ENCODE data around the gene CLEC16A. TPM values are rescaled to one million over a fixed set of nuclear protein-coding genes. Genes with fewer than 3 reads are reported as not detected.
A peak's percentile ranks its signal among the peaks of the same experiment; 100 is the strongest.

CLEC16A gene
- total and polyA plus RNA-seq, 3 experiments from 2014 or later = 18.6 to 38.2 (median 38.1) TPM

DNA sequence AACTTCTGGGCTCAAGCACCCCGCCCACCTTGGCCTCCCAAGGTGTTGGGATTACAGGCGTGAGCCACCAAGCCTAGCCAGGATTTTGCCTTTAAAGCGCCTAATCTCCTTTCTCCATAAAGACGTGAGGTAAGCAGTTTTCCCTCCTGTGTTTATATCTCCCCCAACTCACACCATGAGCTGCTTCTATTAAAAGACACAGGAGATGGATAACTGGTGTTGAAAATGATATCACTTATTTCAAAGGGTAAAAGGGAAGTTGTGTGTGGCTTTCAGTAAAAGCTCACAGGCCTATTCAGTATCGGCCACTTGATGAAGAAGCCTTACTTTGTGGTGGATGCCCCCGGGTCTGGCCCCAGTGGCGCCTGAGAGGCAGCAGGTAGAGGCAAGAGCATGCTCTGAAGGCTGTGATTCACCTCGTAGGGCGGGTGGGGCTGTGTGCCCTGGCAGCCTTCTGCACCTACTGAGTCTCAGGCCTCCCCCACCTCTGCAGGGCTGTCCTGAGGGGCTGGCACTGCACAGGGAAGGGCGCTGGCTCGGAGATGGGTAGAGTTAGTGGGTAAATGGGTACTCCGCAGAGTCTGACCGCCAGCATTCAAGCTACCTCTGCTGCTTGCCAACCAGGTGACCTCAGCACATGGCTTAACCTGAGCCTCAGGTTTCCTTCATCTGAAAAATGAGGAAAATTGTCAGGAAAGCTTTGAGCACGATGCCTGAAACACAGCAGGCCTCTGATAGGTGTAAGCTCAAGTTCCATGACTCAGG lies 146.8 kb downstream of the CLEC16A start:
- H3K4me1 ChIP-seq (ENCODE audit: insufficient read depth, low read length) = peaks cover 50% of the 10 kb centered on the region
- no peaks in the 10 kb centered on the region for H3K9me3 ChIP-seq (ENCODE audit: low read length)
- H3K4me1 Mint-ChIP-seq = peaks cover 38 to 53% (median 51%) of the 10 kb centered on the region in 3 donors
- ChIA-PET CTCF (interaction anchor here (0.7 kb wide), 1 partner anchor 164 kb away, joined by 3 read pairs; no protein-coding TSS in a partner anchor), POLR2A (no interaction called here)
- no peak overlapping the region for H3K27ac ChIP-seq (ENCODE audit: low read depth, low read length)
- H3K27me3 Mint-ChIP-seq = peaks cover 0 to 1% of the 10 kb centered on the region in 2 donors
- H3K36me3 ChIP-seq (ENCODE audit: insufficient read depth, low read length) = no peaks in the 10 kb centered on the region
- H3K27ac Mint-ChIP-seq = peak overlapping the region in 1 of 8 donors; percentile 32
- H3K36me3 Mint-ChIP-seq = peaks cover 0 to 23% (median 5%) of the 10 kb centered on the region in 3 donors
- H3K4me3 ChIP-seq (ENCODE audit: low read length) = no peak overlapping the region
- no peaks in the 10 kb centered on the region for H3K9me3 Mint-ChIP-seq
- H3K4me3 Mint-ChIP-seq = no peak overlapping the region
- no peaks in the 10 kb centered on the region for H3K27me3 ChIP-seq (ENCODE audit: insufficient read depth, low read length, poor library complexity, severe bottlenecking)
- no peak for DNase-seq

DNA sequence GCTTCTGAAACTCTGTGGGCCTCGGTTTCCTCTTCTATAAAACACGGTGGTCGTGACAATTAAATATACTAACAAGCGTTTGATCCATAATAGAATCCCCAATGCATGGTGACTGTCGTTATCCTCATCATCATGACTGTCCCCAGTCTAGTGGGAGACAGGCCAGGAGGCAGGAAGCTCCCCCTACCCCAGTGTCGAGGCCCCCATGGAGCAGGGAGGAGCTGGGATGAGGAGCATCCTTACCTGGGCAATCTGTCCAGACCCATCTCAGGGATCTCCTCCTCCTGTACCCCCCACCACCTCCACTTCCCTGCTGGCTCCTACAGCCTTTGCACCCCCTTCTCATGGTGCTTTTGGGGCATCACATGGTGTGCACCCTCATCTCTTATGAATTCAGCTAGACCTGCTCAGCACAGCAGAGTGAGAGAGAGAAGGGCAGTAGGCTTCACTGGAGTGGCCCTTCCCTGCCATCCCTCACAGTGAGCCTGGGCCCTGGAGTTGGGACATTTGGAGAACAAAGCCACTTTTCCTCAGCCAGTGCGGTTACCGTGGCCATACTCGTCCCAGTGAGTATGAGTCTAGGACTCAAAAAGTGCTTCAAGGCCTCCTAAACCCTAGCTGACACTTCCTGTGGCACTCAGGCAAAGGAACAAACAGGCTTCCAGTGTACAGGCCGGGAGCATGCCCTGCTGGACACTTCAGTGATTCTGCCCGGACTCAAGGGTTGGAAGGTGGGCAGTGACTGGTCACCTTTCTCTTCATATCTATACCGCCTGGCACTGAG lies 148.6 kb downstream of the CLEC16A start:
- Mint-ChIP-seq H3K27ac (peak overlapping the region in 6 of 8 donors; percentile 1 to 78 (median 52)), H3K4me3 (no peak overlapping the region), H3K9me3 (no peaks in the 10 kb centered on the region), H3K27me3 (peaks cover 0 to 1% of the 10 kb centered on the region in 2 donors), H3K36me3 (peaks cover 0 to 35% (median 11%) of the 10 kb centered on the region in 3 donors), H3K4me1 (peaks cover 29 to 40% (median 39%) of the 10 kb centered on the region in 3 donors)
- Histone ChIP-seq H3K27me3 (ENCODE audit: insufficient read depth, low read length, poor library complexity, severe bottlenecking) (no peaks in the 10 kb centered on the region), H3K4me3 (ENCODE audit: low read length) (no peak overlapping the region), H3K9me3 (ENCODE audit: low read length) (no peaks in the 10 kb centered on the region), H3K27ac (ENCODE audit: low read depth, low read length) (no peak overlapping the region), H3K36me3 (ENCODE audit: insufficient read depth, low read length) (no peaks in the 10 kb centered on the region), H3K4me1 (ENCODE audit: insufficient read depth, low read length) (peaks cover 42% of the 10 kb centered on the region)
- CTCF ChIA-PET = no interaction called here
- POLR2A ChIA-PET = no interaction called here
- no peak for DNase-seq

DNA sequence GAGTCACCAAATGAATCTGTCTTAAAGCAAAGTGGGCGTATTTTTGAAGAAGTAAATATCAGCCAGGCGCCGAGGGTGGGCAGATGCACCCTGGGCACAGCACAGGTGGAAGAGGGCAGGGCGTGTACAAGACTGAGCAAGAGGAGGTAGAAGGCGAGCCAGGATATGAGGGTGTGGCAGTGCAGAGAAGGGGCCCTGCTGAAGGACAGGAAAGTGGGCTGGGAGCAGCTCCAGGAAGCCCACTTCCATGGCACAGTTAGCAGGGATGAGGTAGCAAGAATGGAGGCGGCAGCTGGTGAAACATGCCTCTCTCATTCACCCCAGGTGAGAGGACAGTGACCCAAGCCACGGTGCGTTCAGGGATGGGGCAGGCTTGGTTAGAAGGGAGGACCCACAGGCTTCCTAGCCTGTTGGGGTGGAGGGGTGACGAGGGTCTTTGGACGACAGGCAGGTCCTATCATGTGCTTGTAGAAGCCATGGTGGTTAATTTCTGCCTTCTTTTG lies 149.3 kb downstream of the CLEC16A start:
- Mint-ChIP-seq H3K4me3 (peak overlapping the region in 2 of 7 donors; percentile 36 to 58), H3K4me1 (peaks cover 25 to 33% (median 33%) of the 10 kb centered on the region in 3 donors), H3K27me3 (peaks cover 0 to 1% of the 10 kb centered on the region in 2 donors), H3K27ac (peak overlapping the region; percentile 1 to 87 (median 56)), H3K36me3 (peaks cover 0 to 39% (median 11%) of the 10 kb centered on the region in 3 donors), H3K9me3 (no peaks in the 10 kb centered on the region)
- ChIA-PET CTCF (no interaction called here), POLR2A (no interaction called here)
- no peak for DNase-seq
- no peaks in the 10 kb centered on the region for H3K9me3 ChIP-seq (ENCODE audit: low read length)
- no peaks in the 10 kb centered on the region for H3K27me3 ChIP-seq (ENCODE audit: insufficient read depth, low read length, poor library complexity, severe bottlenecking)
- H3K4me3 ChIP-seq (ENCODE audit: low read length) = no peak overlapping the region
- H3K4me1 ChIP-seq (ENCODE audit: insufficient read depth, low read length) = peaks cover 36% of the 10 kb centered on the region
- no peak overlapping the region for H3K27ac ChIP-seq (ENCODE audit: low read depth, low read length)
- no peaks in the 10 kb centered on the region for H3K36me3 ChIP-seq (ENCODE audit: insufficient read depth, low read length)

DNA sequence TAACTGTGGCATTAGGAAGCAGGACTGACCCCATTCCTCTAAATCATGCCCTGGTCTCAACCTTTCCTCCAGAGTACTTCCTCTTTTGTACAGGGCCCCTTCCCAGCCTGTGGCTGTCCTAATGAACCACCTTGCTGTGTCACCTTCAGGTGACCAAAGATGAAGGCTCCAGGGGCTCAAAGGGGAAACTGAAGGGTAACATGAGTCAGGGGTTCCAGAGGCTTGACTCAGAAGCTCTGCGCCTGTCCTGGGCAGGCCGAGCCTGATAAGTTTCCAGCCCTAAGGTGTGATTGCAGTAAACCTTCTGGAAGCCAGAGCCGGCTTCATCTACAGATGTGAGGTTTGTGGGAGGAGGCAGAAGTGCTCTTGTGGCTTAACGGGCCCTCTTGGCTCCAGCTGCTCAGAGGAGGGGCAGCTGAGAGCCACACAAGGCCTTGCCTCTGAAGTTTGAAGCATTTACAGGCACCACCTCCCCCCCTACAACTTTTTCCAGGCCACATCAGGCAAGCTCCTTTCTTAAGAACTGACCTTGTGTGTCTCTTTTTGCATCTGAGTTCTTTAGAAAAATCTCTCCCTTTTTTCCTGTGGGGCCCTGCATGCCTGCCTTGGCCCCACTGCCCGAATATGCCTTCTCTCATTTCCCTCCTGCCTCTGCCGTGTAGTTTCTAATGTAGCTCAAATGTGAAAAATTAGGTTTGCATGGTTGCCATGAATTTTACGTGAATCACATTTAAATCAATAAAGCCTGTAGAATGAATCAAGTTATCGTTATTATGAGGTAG lies 149.9 kb downstream of the CLEC16A start:
- Mint-ChIP-seq H3K27ac (peak overlapping the region; percentile 1 to 97 (median 50)), H3K4me1 (peaks cover 24 to 28% (median 26%) of the 10 kb centered on the region in 3 donors), H3K4me3 (peak overlapping the region in 3 of 7 donors; percentile 7 to 58 (median 15)), H3K9me3 (no peaks in the 10 kb centered on the region), H3K36me3 (peaks cover 0 to 35% (median 11%) of the 10 kb centered on the region in 3 donors), H3K27me3 (peaks cover 0 to 1% of the 10 kb centered on the region in 2 donors)
- H3K27ac ChIP-seq (ENCODE audit: low read depth, low read length) = no peak overlapping the region
- no peak for DNase-seq
- ChIA-PET POLR2A (no interaction called here), CTCF (no interaction called here)
- no peaks in the 10 kb centered on the region for H3K36me3 ChIP-seq (ENCODE audit: insufficient read depth, low read length)
- no peak overlapping the region for H3K4me3 ChIP-seq (ENCODE audit: low read length)
- H3K27me3 ChIP-seq (ENCODE audit: insufficient read depth, low read length, poor library complexity, severe bottlenecking) = no peaks in the 10 kb centered on the region
- no peaks in the 10 kb centered on the region for H3K9me3 ChIP-seq (ENCODE audit: low read length)
- H3K4me1 ChIP-seq (ENCODE audit: insufficient read depth, low read length) = peaks cover 29% of the 10 kb centered on the region

DNA sequence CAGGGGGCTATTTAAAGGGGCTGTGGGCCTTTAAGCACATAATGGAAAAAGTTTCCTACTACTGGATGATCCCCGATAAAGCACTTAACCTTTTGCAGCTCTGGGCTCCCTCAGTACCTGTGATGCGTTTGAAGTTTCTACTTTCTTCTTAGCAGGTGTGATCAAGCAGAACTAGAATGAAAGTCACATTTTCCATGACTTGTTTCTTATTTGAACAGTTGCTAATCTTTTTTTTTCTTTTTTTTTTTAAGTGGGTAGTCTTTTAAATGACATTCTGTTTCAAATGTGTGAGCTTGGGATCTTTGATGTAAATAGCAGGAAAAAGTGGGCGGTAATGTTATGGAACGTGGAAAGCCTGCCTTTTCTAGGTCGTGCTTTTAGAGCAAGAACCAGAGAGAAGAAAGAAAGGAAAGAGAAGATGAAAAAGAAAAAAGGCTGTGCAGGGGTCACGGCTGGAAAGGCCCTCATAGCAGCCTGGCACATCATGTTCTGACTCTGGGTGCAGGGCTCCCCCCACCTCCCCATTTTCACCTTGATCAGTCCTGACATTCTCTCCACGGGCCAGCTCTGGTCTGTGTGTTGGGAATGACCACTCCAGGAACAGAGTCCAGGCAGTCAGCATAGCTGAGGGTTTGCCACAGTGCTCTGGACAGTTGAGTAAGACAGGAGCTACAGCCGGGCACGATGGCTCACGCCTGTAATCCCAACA lies 150.6 kb downstream of the CLEC16A start:
- Mint-ChIP-seq H3K36me3 (peaks cover 0 to 32% (median 11%) of the 10 kb centered on the region in 3 donors), H3K4me3 (peak overlapping the region in 1 of 7 donors; percentile 29), H3K4me1 (peaks cover 21 to 32% (median 28%) of the 10 kb centered on the region in 3 donors), H3K27me3 (peaks cover 0 to 1% of the 10 kb centered on the region in 2 donors), H3K27ac (peak overlapping the region in 7 of 8 donors; percentile 1 to 97 (median 39)), H3K9me3 (no peaks in the 10 kb centered on the region)
- no peaks in the 10 kb centered on the region for H3K9me3 ChIP-seq (ENCODE audit: low read length)
- peaks cover 29% of the 10 kb centered on the region for H3K4me1 ChIP-seq (ENCODE audit: insufficient read depth, low read length)
- ChIA-PET CTCF (interaction anchor here (0.7 kb wide), 1 partner anchor 637 kb away, joined by 5 read pairs; no protein-coding TSS in a partner anchor), POLR2A (interaction anchor here (0.7 kb wide), 1 partner anchor 15 kb away, joined by 7 read pairs; no protein-coding TSS in a partner anchor)
- H3K4me3 ChIP-seq (ENCODE audit: low read length) = no peak overlapping the region
- H3K27me3 ChIP-seq (ENCODE audit: insufficient read depth, low read length, poor library complexity, severe bottlenecking) = no peaks in the 10 kb centered on the region
- H3K27ac ChIP-seq (ENCODE audit: low read depth, low read length) = no peak overlapping the region
- H3K36me3 ChIP-seq (ENCODE audit: insufficient read depth, low read length) = no peaks in the 10 kb centered on the region
- peak in 1 of 5 donors; percentile 7 for DNase-seq

DNA sequence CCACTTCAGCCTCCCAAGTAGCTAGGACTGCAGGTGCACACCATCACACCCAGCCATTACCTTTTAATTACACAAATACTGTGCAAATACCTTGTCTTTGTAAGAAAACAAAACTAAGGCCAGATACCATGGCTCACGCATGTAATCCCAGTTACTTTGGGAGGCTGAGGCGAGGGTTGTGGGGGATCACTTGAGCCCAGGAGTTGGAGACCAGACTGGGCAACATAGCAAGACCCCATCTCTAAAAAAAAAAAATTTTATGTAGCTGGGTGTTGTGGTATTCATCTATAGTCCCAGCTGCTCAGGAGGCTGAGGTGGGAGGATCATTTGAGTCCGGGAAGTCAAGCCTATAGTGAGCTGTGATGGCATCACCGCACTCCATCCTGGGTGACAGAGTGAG lies 151.6 kb downstream of the CLEC16A start:
- Histone ChIP-seq H3K4me3 (ENCODE audit: low read length) (no peak overlapping the region), H3K27me3 (ENCODE audit: insufficient read depth, low read length, poor library complexity, severe bottlenecking) (no peaks in the 10 kb centered on the region), H3K36me3 (ENCODE audit: insufficient read depth, low read length) (no peaks in the 10 kb centered on the region), H3K4me1 (ENCODE audit: insufficient read depth, low read length) (peaks cover 29% of the 10 kb centered on the region), H3K9me3 (ENCODE audit: low read length) (no peaks in the 10 kb centered on the region), H3K27ac (ENCODE audit: low read depth, low read length) (no peak overlapping the region)
- Mint-ChIP-seq H3K36me3 (peaks cover 0 to 30% (median 11%) of the 10 kb centered on the region in 3 donors), H3K9me3 (no peaks in the 10 kb centered on the region), H3K4me1 (peaks cover 23 to 35% (median 32%) of the 10 kb centered on the region in 3 donors), H3K27ac (no peak overlapping the region), H3K27me3 (peaks cover 0 to 1% of the 10 kb centered on the region in 2 donors), H3K4me3 (no peak overlapping the region)
- no peak for DNase-seq
- POLR2A ChIA-PET = interaction anchor here (0.6 to 0.7 kb wide), 3 partner anchors 27 to 138 kb away, joined by 4 to 5 read pairs (median 5); no protein-coding TSS in a partner anchor
- CTCF ChIA-PET = no interaction called here
